Activated CD4-positive, CD25-positive, alpha-beta regulatory T cell (primary cell): ENCODE measurements around the gene CHST15.

Experiments used
- DNase-seq, 4 experiments: peaks; one replicate each; lab custom pipeline; 2025; lab: John Stamatoyannopoulos, UW

CHST15 gene, protein sequence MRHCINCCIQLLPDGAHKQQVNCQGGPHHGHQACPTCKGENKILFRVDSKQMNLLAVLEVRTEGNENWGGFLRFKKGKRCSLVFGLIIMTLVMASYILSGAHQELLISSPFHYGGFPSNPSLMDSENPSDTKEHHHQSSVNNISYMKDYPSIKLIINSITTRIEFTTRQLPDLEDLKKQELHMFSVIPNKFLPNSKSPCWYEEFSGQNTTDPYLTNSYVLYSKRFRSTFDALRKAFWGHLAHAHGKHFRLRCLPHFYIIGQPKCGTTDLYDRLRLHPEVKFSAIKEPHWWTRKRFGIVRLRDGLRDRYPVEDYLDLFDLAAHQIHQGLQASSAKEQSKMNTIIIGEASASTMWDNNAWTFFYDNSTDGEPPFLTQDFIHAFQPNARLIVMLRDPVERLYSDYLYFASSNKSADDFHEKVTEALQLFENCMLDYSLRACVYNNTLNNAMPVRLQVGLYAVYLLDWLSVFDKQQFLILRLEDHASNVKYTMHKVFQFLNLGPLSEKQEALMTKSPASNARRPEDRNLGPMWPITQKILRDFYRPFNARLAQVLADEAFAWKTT

DNA sequence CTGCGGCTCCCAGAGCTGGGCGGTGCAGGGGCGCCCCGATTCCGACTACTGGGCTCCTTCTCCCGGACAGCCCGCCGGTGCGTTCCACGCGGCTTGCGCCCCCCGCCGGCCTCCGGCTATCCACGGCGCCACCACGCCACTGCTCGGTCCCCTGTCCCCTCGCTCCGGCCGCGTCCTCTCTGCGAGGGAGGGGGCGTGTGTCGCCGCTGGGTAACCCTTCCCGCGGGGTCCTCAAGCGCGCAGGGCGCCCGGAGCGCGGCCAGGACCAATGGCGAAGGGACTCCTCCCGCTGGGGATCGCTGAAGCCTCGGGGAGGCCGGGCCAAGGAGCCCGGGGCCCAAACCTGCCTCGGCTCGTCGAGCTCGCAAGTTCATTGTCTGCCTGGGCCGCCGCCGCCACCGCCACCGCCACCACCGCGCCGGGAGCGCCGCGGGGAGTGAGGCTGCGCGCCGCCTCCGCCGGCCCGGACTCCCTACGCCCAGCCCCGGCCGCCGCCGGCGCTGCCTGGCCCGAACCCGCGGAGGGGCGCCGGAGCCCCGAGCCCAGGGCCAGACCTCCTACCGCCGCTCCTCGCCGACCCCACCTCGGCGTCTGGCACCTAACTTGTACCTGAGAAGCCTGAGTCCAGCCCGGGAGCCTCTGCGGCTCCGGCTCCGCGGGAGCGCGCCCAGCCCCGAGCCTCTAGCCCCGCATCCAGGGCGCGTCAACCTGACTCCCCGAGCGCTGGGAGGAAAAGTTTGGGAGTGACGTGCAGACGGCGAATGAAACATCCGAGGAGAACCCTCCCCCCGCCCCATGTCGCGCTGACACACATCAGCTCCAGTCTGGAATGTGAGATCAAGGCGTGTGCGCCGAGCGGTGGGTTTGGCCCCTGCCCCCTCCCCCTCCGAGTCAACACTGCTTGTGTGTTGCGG, at the start of gene CHST15:
TSS of gene CHST15 (minus strand) at position 739 of the 914 bp plus-strand sequence. CDS start 47,386 bp downstream, outside the sequence.
- DNase-seq: no peak

DNA sequence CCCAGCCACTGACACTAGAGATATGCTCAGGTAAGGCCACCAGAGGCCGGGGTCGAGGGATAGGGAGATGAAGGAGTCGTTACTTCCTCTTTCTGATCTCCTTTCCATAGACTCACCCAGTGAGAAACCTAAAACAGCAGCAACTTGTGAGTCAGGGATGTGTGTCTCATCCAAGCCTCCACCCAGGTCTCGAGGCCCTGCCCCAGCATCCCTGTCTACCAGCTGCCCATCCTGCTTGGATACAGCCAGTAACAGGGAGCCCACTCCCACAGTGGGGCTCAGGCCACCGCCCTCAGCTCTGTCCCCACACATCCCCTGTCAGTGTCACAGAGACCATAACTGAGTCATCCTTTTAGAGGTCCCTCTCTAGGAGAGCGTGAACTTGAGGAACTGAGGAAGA, 49.6 kb upstream of the CHST15 start:
- no peak for DNase-seq

DNA sequence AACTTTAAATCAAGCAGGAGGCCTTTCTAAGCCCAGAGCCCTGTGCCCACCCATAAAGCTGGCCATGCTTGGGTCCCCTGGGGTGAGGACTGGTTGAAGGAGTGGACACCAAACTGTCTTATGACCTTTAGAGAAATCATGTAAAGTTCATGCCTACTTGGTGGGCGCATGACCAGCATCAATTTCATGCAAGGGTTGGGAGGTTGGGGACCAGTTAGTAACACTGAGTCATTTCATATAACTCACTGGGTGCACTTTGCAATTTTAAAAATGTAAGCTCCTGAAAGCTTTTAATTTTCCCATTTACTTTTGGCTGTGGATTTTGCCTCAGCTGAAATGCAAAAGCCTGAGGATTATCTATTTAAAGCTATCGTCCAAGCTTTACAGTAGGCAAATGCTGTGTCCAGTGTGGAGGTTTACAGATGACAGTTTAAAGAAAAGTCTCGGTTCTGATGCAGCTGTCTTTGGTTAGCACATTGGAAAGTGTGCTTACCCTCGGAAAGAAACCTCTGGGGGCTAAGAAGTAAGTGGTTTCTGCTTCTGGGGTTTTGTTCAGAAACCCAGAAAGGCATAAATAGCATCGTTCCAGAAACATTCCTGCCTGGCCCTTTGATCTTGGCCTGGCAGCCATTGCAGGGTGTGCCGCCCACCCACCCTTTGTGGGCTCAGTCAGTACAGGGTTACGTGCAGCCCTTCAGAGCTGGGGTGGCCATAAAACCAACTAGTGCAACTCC, 48.8 kb upstream of the CHST15 start:
- DNase-seq: no peak

DNA sequence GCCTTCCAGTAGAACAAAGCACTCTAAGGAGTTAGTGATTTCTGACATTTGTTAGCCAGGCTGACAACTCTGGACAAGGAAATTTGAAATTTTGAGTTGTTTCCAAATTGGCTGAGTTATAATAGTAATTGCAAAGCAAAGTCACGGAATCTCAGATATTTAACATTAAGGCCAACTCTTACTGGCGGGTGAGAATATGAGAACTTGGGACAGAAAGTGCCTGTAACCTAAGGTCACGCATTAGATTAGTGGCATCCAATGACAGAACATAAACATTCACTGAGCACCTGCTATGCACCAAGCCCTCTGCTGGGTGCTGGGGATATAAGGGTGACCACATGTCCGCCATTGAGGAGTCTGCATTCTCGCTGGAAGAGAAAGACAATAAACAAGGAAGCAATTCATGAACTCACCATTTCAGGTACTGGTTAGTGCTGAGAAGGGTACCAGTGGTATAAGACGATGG, 45.5 kb upstream of the CHST15 start:
- no peak for DNase-seq

DNA sequence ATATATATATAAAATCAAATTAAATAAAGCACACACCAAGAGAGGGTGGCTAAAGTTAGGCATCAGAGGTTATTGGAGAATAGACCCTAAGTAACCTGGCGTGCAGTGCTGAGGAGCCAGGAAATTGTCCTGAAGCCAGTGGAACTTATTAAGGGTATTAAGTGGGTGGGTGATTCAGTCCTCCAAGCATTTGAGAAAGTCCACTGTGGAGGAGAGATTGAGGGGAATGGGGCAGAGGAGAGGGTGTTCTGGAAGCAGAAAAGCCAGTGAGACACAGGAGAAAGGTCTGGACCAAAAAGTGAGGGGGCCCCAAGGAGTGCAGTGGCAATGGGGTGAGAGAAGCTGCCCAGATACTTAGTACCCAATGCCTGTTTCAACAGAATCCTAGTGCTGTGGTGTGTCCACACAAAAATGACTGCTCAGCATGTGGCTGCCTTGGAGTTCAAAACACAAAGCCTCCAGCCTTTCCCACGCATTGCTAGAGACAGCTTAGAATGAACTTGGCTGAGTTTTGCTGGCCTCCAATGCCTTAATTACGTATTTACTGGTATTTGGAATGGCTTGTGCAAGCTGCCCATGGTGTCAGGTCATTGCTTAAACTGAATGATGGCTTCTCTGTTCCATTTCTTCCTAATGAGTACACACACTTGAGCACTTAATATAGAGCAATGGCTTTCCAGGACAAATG, 44.9 kb upstream of the CHST15 start:
- no peak for DNase-seq

DNA sequence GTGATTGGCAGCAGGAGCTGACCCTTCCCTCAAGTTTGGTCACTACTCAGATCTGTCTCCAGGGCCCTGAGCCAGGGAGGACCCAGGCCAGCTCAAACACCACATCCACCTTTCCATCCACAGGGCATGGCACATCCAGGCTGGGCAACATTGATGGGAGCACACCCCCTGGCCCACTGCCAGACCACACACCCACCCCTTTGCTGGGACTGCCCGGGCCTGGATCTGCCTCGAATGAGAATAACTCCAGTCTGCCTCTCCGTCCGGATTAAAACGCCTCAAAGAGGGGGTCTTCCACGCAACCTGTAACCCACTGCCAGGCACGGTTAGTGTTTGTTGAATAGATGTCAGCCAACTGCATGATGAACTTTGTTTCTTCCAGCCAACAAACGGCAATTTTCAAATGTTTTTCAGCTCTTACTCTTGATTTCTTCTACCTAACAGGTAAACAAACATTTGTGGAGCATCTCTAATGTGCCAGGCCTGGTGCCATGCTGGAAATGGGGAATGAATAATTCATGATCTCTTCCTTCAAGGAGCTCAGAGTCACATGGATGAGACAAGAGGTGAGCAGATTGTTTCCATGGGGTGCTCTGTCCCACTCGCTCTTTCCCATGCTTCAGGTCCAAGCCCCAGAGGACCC, 41.0 kb upstream of the CHST15 start:
- DNase-seq: no peak

DNA sequence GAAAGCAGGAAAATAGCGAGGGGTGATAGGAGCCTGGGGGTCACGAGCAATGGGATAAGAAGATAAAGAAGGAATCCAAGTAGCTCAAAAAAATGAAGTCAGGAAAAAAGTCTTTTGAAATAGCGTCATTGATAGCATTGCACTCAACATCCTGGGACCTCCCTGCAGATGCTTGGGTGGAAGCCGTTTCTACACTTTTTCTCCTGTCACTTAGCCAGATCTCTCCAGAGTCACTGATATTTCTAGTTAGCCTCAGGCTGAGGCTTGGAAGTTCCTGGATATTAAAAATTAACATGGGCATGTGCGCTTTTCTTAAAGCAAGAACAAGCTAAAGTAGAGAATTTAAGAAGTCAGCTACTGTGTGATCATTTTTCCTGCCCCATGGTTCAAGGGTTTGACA, 39.5 kb upstream of the CHST15 start:
- no peak for DNase-seq

DNA sequence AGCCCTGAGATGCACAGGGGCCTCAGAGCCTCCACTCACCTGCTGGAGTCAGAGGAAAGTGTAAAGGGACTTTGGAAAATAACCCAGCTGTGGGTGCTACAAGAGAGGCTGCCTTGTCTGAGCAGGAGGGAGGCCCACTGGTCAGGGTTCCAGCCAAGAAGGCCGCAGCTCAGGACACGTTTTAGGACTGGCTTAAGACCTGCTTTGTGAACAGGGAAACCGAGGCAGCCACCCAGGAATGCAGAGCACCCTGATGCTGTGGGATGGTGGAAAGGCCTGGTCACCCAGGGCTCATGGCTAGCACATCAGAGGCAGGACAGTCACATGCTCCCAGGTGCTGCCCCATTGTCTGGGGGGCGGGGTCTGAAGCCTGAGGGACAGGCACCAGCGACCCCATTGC, 38.9 kb upstream of the CHST15 start:
- no peak for DNase-seq

DNA sequence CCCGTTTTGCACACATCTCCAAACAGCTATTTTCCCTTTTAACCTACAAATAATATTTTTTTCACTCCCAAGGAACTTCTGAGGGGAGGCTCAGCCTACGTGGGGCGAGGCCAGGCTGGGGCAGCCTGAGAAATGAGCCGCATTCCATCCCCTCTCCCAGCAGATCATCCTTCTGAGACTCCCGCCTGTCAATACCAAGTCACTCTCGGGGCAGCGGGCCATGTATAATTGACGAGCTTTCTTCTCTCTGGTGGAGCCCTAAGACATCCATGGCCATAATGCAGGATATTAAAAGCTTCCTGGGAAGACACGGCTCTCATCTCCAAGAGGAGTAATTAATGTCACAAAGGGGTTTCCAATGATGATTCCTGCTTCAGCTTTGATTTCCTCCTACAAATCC, 37.8 kb upstream of the CHST15 start:
- no peak for DNase-seq

DNA sequence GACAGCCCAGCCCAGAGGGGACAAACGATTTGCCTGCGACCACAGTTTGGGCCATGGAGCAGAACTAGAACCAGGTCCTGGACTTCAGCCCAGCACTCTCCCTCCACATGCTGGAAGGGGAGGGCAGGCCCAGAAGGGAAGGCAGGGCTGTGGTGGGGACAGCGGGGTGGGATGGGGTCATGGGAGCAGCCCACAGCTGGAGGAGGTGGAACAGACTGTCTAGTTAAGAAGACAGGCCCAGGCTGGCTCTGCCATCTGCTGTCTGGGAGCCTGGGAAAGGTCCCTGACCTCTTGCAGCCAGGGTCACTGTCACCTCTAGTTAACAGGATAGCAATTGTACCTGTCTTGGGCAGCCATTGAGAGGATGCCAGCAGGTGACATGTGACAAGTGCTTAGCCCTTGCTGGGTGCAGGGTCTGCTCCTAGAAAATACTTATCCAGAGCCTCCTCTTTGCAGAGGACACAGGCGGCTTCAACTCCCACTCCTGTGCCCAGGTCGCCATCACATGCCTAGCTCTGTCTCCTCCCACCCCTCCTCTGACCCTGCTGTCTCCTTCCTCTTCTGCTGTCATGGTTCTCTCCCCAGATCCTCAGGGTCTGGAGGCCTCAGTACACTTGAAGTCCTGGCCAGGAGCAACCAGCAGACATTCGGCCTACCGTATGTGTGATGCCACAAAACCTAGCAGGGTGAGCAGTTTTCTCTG, 37.0 kb upstream of the CHST15 start:
- no peak for DNase-seq

DNA sequence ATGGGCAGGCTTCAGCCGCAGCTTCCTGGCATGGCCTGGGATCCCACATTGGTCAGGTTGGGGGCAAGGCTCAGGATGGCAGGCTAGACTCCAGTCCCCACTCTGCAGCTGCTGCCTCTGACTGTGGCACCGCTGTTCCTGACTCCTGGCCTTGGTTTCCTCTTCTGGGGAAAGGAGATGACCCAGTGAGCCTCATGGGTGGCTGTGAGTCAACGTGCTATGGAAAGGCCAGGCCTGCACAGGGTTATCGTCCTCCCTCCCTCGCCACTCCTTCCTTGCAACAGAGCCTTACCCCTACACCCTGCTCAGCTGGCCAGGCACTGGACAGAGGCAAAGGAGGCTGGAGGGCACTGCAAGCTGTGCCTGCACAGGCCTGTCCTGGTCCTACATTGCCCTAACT, 36.1 kb upstream of the CHST15 start:
- DNase-seq: no peak

DNA sequence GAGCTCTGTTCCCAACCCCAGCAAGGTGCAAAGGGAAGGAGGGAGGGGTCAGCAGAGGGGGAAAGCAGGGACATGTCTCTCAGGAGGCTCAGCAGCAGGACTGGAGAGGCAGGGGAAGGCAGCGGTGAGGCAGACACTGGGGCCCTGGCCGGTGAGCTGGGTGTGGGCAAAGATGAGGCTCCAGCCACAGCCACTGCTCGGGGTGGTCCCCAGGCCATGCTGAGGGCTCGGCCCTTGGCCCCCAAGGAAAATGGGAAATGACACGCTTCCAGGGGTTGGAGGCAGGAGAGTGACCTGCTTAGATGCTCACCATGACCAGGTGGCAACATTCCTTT, 35.4 kb upstream of the CHST15 start:
- no peak for DNase-seq

DNA sequence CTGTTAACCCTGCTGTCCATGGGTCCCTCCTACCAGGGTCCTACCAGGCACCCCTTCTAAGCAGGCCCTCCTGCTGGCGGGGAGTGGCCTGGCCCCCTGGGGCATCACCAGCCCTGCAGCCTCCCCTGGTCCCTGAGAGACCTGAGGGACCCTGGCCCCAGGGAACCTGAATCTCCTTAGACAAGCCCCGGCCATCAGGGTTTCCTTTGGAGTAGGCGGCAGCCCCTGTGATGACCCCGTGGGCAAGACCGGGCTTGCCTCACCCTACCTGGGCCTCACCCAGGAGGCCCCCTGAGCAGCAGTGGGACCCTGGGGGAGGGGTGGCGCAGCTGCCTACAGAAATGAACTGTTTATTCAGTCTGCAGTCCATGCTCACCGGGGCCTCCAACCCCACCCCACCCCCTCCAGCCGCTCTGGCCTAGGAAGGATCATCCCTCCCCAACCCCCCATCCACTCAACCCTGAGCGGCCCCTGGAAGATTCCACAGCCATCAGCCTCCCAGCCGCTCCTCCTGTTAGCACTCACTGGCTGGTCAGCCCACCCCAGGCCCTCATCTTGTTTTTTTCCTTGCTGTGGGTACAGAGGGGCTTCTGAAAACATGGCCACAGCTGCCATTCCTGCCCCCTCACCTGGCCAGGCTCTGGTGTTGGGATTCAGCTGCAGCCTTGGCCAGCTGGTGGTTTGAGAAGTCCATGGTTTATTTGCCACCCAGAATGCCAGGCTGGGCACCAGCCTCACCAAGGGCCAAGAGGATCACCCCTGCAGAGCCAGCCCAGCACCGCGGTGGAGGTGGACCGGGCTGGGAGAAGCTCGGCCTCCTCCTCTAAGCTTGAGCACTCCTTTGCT, 34.8 kb upstream of the CHST15 start:
- DNase-seq: no peak

DNA sequence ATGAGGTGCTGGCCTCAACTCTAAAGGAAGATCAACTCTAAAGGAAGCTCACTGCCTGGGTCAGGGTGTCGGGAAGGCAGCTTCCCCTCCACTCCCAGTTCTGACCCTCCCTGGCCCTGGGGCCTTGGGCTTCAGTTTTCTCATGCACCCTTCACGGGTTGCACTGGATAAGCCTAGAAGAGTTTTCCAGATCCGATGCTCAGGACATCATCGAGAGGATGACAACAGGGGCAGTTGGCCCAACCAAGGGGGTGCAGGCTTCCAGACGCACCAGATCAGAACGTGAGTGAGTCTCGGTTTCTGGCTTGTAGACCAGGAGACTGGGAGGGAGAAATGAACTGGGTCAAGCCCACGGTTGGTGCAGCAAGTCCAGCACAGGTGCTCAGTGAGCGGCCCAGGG, 34.2 kb upstream of the CHST15 start:
- no peak for DNase-seq

DNA sequence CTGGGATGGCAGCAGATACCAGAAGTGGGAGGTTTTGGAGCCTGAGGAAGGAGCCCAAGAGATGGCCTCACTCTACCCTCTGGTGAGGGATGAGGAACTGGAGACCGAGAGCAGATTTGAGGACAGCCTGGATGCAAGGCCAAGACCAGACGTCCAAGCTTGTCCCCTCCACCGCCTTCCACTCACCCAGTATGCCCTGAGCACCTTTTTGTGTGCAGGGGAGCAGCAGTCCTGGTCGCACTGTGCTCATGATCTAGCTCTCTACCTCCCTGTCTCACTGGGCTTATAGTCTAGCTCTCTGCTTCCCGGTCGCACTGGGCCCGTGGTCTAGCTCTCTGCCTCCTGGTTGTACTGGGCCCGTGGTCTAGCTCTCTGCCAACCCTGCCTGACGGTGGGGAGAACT, 33.6 kb upstream of the CHST15 start:
- no peak for DNase-seq

DNA sequence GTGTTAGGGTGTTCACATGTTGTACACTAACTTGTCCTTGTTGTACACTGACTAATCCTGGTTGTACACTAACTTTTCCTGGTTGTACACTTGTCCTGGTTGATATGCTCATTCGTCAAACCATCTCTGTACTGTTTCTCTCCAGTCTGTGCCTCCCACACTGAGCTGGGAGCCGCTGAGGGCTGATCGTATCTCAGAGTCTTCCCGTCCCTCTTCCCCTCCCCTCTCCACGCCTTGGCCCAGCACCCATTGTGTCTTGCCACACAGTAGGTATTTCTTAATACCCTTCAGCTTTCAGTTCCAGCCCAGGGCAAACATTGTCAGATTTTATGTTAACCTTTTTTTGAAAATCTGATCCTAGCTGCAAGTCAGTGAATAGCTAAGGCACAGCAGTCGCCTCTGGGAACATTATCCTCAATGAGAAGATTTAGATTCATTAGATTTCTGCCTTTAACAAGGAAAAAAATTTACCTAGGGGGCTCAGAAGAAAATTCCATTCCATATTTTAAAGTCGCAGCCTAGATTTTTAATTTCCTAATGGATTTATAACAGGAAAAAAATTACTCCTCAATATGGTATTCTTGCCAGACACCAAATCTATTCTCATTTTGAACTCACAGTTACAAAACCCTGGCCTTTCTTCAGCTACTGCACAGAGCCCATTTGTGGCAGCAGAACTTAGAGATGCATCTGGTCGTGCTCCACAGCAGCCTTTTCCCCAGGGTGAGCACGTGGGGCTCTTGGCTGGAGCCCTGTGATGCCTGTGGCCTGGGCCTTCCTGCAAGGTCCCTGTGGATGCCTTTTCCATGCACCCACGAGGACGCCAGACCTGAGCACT, 33.0 kb upstream of the CHST15 start:
- DNase-seq: no peak

DNA sequence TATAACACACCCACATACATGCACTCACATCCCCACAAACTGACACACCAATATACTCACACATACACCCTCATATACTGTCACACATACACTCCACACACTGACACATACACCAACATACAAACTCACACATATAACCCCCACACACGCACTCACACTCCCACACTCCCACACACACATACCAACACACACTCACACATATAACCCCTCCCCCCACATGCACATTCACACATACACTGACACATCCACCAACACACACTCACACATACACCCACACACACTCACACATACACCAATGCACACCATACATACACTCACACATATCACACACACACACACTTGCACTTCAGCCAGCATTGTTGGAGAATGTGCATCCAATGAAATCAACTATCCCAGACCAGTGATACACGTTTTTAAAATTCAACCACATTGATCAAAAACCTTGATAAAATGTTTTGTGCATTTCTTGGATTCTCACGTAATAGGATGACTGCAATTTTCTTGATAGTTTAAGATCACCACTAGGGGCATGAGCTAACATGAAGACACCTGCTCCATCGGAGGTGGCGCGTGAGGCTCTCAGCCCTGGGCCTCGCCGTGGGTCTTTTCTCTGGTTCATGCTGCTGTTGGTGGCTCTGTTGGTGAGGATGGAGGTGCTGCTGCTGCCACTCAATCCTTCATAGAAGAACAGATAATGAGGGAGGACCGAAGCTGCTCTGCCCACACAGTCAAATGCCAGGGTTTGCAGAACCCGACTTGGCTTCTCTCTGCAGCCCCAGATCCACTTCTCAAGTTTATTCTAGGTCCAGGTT, 32.1 kb upstream of the CHST15 start:
- no peak for DNase-seq

DNA sequence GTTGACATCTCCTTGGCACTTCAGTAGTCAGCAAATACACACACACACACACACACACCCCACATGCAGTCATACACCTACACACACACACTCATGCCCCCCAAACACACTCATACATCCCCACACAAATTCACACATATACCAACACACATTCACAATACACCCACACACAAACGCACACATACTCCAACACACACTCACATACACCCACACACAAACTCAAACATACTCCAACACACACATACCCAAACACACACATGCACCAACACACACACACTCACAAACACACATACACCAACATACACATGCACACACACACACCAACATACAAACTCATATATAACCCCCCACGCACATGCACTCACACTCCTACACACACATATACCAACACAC, 31.4 kb upstream of the CHST15 start:
- DNase-seq: no peak
